ENCODE results near the gene CLEC18B.
A peak's percentile ranks its signal among the peaks of the same experiment; 100 is the strongest.
"Not testable (repeated sequence)": the region's sequence is repeated elsewhere in the genome, so short reads cannot be mapped to it uniquely, and the experiment has no call there.

Gene CLEC18B

DNA sequence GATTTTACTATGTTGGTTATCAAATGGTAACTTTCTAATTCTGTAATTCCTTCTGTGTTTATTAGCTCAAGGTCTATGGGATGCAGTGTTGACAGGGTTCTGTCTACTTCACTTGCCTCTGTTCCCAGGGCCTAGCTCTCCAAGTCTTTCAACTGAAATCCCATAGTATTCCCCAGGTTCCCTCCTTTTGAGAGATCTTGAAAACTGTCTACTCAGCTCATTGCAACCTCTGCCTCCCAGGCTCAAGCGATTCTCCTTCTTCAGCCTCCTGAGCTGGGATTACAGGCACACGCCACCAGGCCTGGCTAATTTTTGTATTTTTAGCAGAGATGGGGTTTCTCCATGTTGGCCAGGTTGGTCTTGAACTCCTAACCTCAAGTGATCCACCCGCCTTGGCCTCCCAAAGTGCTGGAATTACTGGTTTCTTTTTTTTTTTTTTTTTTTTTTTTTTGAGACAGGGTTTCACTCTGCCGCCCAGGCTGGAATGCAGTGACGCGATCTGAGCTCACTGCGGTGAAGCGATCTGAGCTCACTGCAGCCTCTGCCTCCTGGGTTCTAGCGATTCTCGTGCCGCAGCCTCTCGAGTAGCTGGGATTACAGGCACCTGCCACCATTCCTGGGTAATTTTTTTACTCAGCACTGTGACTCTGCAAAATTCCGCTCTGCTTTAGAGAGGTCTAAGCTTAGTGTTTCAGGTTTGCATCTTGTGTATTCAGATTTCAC is 22.5 kb upstream of the CLEC18B start:
- not testable (repeated sequence) for DNase-seq (ENCODE audit: low read depth in 2 of 2)

DNA sequence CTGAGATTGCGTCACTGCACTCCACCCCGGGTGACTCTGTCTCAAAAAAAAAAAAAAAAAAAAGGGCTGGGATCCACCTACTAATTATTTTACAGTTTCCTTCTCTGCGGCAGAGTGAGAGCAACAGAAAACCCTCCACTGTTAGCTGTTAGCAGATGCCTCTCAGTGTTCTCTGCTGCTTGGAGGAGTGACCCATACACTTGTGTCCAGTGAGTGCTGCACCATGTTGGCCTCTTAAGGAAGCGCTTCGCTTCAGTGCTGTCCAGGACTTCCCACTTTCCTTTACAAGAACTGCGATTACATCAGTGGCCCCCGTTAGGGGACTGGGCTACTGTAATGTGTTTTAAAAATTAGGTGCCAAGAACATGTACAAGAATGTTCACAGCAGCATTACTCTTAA is 18.4 kb upstream of the CLEC18B start:
- no peak for DNase-seq (ENCODE audit: low read depth in 2 of 2)

DNA sequence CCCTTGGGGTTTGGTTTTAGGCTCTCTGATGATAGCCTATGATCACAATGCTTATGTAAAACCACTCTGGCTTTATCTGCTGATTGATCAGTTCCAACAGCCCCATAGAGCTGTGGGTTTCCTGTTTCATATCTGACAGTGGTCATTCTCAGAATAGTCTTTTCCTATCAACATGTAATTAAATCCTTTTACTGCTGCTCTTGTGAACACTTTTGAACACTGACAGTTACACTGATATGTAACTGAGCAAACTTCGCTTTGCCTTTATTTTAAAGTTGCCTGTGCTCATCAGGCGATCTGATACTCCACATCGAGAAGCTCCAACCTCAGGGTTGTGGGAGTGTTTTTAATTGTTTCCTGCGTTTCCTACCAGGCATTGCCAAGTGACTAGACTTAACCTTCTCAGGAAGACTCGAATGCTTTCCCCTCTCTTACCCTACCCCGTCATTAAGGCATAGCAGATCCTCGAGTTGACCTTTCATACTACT is 17.3 kb upstream of the CLEC18B start:
- no peak for DNase-seq (ENCODE audit: low read depth in 2 of 2)

DNA sequence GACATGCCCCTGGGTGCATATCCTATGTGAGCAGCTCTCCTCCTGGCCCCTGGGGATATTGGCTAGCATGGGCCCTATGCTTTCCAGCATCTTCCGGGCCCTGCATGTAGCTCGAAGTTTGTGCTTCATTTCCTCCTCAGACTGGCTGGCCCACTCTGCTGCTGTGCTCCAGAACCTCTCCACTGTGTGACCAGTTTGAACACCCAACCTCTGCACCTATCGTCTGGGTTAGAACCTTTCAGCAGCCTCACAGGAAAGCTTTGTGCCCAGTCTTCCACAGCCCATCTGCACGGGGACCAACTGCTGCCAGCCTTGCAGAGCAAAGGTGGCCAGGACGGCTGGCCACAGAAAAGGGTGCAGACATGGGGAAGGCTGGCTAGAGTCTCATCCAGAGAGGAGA is 10.2 kb upstream of the CLEC18B start:
- DNase-seq (ENCODE audit: low read depth in 2 of 2), result no peak

DNA sequence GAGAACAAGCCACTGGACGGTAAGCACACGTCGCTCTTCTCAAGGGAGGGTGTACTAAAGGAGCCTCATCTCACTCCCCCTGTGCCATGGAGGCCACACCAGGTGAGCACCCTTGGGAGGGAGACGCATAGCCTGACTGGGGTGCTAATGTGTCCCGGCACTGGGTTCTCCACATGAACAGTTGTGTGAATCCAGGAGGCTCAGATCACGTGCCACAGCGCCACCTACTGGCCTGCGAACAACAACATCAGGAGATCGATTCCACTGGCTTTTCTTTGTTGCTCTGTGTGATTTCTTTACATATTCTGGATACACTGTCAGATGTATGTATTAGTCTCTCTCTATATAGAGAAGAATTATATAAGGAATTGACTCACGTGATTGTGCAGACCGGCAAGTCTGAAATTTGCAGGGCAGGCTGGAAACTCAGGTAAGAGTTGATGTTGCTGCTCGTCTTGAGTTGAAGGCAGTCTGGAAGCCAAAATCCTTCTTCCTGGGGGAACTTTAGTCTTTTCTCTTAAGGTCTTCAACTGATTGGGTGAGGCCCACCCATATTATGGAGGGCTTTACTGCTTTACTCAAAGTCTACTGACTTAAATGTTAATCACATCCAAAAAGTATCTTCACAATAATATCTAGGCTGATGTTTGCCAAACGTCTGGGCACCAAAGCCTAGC is 8.9 kb upstream of the CLEC18B start:
- peak; percentile 21 to 37 for DNase-seq (ENCODE audit: low read depth in 2 of 2)

DNA sequence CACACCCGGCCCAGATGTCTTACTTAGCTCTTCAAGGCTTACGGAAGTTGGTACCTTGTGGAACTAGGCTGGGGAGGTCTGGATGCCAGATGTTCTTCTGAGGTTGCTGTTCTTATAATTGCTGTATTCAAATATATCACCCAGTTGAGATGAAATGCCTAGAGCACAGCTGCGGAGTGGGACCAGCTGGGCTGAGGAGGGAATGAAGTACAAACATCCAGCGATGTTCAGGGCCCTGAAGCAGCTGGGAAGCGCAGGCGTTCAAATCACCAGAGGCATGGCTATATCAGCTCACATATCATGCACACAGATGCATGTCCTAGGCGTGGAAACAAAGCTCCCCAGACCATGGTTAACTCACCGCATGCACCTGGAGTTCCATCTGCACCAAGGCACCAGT is 7.2 kb upstream of the CLEC18B start:
- DNase-seq (ENCODE audit: low read depth in 2 of 2), result not testable (repeated sequence)

DNA sequence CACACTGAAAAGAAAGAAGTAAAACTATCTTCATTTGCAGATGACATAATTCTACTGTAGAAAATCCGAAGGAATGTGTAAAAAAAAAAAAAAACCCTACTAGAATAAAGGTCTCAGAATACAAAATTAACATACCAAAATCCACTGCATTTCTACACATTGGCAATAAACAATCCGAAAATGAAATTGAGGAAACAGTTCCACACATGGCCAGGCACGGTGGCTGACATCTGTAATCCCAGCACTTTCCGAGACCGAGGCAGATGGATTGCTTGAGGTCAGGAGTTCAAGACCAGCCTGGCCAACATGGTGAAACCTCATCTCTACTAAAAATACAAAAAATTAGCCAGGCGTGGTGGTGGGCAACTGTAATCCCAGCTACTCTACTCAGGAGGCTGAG is 4.5 kb upstream of the CLEC18B start:
- DNase-seq (ENCODE audit: low read depth in 2 of 2), result not testable (repeated sequence)

DNA sequence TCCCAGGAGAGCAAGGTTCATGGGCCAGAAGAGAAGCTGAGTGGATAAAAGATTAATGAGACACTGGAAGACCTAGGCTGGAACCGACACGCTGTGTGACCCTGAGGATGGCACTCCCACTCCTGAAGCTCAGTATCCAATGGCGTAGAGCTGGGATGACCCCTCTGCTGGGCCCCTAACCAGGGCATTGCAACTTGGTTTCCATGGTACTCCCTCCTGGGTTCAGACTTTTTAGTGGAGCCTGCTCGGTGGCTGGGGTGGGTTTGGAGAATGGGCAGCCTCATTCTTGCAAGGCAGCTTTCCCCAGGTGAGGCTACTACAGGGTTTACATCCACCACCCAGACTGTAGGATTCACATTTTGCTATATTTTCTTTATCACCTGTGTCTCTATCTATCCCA is 2.4 kb upstream of the CLEC18B start:
- DNase-seq (ENCODE audit: low read depth in 2 of 2), result not testable (repeated sequence)

DNA sequence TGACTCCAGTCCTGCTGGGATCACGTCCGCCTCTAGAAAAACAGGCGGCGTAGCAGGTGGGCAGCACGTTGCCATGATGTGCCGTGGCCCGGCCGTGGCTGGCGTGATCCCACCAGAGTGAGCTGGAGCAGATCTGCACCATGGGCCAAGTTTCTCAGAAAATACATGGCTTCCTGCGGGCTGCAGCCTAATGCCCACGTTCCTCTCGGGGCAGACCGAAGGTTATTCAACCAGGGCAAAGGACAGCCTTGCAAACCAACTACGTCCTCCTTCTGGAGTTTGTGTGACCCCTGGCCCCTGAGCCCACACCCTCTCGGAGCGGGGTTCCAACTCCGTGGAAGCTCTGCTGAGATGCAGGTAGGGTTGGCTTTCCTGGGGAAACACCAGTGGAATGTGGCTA is 808 bp upstream of the CLEC18B start:
- not testable (repeated sequence) for DNase-seq (ENCODE audit: low read depth in 2 of 2)

DNA sequence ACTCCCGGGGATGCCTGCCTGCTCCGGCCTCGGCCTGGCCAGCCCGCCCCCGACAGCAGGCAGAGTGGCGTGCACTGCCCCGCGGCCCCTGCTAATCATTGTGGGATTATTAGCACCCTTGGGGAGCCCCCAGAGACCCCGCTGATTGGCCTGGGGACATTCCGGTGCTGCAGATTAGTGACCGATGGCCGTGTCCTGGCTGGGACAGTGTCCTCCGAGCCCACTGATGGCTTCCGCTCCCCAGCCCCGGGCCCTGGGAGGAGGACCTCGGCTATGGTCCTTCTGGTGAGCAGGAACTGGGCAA is 156 bp upstream of the CLEC18B start:
- DNase-seq (ENCODE audit: low read depth in 2 of 2), result not testable (repeated sequence)

DNA sequence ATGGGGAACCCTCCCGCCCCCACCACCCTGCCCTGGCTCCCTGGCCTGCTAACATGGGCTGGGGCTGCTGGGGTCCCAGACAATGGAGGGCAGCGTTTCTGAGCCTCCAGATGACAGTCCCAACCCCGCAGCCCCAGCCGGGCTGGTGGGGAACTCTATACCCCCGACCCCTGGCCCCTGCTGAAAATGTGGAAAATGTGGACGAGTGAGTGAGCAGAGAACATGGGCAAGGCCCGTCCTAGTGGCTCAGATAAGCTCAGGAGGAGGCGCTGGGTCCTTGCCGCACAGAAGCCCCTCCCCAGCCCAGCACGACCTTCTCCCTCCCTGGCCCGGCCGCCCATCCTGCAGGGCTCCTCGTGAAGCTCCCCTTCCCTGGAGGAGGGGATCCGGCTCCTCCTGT is 1.5 kb downstream of the CLEC18B start:
- DNase-seq (ENCODE audit: low read depth in 2 of 2), result not testable (repeated sequence)

DNA sequence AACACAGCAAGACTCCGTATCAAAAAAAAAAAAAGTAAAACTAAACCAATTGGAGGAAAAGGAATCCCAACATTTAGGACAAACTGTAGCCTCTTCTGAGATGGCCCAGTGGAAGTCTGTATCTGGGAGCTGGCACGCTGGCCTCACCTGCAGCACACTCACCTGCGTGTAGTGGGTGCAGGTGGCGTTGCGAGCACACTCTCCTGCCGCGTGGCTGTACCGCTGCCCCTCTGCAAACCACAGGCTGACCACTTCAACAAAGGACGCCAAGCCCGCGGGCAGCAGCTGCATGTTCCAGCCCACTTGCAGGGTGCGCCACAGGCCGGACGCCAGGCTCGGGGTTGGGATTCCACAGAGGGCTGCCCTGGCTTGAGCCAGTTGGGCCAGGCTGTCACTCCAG is 3.4 kb downstream of the CLEC18B start:
- not testable (repeated sequence) for DNase-seq (ENCODE audit: low read depth in 2 of 2)

DNA sequence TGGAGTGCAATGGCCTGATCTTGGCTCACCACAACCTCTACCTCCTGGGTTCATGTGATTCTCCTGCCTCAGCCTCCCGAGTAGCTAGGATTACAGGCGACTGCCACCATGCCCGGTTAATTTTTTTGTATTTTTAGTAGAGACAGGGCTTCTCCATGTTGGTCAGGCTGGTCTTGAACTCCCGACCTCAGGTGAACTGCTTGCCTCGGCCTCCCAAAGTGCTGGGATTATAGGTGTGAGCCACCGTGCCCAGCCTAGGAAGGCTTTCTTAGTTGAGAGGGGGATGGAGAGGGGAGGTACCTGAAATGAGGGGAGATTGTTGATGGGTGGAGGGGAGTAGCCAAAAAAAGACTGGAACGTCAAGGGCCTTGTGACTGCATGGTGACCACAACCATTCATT is 7.4 kb downstream of the CLEC18B start:
- not testable (repeated sequence) for DNase-seq (ENCODE audit: low read depth in 2 of 2)

DNA sequence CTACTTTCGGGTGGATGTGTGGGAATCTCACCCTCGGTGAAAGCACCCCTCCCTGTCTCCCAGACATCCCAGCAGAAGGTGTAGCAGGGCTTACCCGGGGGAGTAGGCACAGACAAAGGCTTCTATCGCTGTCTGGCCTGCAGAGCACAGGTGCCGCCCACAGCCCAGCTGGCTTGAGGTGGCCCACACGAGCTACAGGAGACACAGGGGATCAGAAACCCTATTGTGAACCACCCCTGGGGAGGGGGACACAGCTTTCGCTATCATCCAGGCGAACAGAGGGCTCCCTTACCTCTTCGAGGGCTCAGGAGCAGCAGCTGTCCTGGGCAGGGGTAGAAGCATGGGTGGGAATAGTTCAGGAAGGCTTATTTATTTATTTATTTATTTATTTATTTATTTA is 7.8 kb downstream of the CLEC18B start:
- DNase-seq (ENCODE audit: low read depth in 2 of 2), result not testable (repeated sequence)

DNA sequence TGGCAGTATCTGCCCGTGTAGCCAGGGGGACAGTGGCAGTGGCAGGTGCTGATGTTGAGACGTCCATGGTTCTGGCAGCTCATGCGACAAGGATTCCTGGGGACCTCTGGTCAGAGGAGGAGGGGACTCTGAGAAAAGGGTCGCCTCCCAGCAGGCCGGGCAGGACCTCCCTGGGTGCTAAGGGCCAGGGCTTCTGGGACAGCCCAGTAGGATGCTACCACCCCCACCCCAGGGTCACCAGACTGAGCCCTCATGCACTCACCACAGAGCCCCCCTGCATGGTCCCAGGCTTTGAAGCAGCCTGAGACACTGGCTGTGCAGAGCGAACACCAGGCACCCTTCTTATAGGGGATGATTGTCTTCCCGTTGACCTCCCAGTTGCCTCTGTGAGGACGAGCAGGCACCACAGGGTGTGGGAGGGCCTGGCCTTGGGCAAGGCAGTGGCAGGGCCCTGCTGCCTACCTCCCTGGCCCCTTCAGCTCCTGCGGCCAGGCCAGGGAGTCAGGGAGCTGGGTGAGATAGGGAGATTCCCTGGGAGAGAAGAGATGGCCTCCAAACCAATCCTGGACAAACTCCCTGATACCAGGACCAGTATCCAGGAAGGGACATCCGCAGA is 8.4 kb downstream of the CLEC18B start:
- DNase-seq (ENCODE audit: low read depth in 2 of 2), result not testable (repeated sequence)

DNA sequence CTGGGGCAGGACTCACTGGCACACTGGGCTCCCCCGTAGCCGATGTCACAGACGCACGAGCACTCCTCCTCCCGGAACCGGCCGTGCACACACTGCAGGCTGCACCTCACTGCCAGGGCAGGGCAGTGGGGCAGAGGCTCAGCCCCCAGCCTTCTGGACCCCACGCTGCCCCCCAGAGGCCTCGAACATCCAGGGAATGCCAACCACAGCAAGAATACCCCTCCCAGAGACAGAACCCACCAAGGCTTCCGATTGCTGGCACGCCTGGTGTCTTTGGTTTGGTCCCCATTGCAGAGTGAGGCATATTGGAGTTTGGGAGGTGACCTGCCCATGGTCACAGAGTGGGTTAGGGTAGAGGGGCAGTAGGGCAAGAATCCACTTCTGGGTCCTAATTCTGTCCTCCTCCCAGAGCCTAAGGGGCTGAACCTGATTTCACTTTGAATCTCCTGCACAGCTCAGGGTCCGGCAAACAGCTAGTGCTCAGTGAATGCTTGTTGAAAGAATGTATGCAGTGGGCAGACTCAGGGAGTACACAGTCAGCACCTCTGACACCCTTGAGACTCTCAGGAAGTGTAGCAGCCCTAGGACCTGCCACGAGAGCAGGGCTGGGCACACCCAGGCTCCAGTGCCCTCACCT is 9.0 kb downstream of the CLEC18B start:
- DNase-seq (ENCODE audit: low read depth in 2 of 2), result not testable (repeated sequence)

DNA sequence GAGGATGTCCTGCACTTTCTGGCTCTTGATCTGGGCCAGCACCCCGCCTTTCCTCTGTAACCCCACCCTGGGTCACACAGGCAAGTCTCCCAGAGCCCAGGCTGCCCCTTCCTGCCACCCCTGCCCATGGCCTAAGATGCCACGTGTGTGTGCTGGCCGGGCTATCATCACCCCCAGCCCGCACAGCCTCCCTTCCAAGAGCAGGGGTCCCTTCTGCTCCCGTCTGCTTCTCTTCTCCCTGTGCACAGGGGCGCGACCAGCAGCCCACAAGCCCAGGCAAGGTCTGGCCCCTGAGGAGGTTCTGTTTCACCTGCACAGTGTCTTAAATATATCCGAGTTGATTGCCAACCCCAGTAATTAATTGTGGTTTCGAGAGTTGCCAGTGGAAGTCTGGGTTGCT is 10.3 kb downstream of the CLEC18B start:
- DNase-seq (ENCODE audit: low read depth in 2 of 2), result not testable (repeated sequence)

DNA sequence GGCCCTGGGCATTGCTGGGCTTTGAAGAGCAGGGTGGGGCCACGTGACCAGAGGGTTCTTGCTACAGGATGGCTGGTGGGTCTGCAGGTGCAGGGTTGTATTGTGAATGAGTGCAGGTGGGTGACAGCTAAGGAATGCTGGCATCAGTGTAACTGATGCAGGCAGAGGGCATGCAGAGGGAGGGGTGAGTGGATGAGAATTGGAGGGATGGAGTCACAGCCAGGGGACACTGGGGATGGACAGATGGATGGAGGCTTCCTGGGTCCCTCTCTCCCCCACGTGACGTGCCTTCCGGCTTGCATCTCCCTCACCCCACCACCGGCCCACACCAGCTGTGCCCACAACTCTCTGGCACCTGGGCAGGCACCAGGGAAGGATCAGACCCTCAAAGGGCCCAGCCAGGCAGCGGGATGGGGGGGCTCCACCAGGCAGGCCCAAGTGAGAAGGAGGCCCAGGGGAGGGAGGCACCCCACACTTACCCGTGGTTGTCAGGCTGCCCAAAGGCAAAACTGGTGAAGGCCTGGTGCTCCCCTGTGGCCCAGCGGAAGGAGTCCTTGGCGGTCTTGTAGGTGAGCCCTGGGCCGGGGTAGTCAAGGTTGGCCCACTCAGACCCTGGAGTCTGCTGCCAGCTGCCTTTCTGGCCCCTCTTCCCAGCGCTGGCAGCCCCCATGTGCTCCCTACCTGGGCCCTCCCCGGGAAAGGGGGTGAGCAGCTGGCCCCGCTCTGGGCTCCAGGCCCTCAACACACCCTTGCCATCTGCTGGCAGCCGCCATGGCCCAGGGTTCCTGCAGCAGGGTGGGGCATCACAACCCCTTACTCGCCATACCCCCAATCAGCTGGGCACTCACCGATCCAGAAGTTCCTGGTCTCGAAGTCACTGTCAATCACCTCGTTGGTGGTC is 11.0 kb downstream of the CLEC18B start:
- not testable (repeated sequence) for DNase-seq (ENCODE audit: low read depth in 2 of 2)

DNA sequence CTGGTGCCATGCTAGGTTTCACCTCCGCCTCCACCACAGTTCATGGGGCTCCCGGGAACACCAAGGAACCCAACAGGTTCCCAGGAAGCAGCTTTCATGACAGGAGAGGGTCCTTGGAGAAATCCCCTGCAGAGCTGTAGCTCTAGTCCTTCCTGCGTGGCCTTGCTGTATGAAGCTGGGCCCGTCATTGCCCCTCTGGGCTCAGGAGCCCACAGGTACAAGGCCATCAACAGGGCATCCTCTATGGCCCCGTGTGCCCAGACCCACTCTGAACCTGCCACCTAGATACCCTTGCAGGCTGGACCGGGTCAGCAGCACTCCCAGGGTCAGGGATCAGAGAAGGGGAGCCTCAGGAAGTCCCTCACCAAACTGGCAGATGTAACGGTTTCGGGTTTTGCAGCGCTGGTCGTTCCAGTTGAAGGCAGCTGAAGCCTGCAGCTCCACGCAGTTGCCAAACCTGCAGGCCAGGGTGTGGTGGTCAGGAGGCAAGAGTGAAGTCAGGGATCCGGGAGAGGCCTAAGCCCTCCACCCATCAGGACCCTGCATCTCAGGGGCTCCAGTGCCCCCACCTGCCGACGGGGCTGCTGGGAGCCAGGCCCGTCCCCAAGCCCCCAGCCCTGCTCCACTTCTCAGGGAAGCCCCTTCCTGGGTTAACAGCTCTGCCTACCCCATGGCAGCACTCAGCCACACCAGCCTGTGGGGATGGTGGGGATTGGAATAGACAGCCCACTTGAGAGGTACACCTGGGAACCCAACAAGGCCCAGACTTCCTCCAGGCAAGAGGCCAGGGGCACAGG is 11.9 kb downstream of the CLEC18B start:
- not testable (repeated sequence) for DNase-seq (ENCODE audit: low read depth in 2 of 2)

DNA sequence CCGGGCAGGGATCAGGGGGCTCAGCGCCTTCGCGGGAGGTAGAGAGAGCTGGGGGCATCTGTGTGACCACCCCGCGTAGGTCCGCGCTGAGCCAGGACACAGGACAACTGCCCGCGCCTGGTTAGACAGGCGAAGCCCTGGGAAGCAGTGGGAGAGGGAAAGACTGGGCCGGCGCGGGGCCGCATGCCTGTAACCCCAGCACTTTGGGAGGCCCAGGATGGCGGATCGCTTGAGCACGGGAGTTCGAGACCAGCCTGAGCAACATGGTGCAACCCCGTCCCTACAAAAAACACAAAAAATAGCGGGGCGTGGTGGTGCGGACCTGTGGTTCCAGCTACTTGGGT is 13.9 kb downstream of the CLEC18B start:
- not testable (repeated sequence) for DNase-seq (ENCODE audit: low read depth in 2 of 2)

All from stimulated activated CD8-positive, alpha-beta memory T cell treated with anti-CD3 and anti-CD28 coated beads, Interleukin-2, amount 100 ng/mL, for 48 hours (primary cell).